Memory B cell (primary cell): Measurements from ENCODE around the gene SKAP1.
"Not testable (repeated sequence)": the region's sequence is repeated elsewhere in the genome, so short reads cannot be mapped to it uniquely, and the experiment has no call there.

Experiments used
- ATAC-seq: fragments of 150-1000 bp; cut with Tn5 transposase; 2 replicates; pipeline ENCODE4 v1.10.0; 2021; ENCODE audit warnings: low read depth, mild to moderate bottlenecking, moderate library complexity
- DNase-seq, 2 donors: peaks; one replicate each; pipeline ENCODE4 v3.0.0; 2022; ENCODE audit warnings: low spot score in 2 of 2
- H3K27ac Mint-ChIP-seq: one replicate; pipeline ENCODE4 v1.8.0; 2022; ENCODE audit warnings: mild to moderate bottlenecking, moderate library complexity, mixed read lengths
- H3K27me3 Mint-ChIP-seq: one replicate; pipeline ENCODE4 v1.8.0; 2022; ENCODE audit warnings: mixed read lengths
- H3K36me3 Mint-ChIP-seq: one replicate; pipeline ENCODE4 v1.8.0; 2022; ENCODE audit warnings: mild to moderate bottlenecking, mixed read lengths
- H3K4me1 Mint-ChIP-seq: one replicate; pipeline ENCODE4 v1.8.0; 2022; ENCODE audit warnings: mixed read lengths
- H3K4me3 Mint-ChIP-seq: one replicate; pipeline ENCODE4 v1.8.0; 2022; ENCODE audit warnings: mild to moderate bottlenecking, moderate library complexity, mixed read lengths
- H3K9me3 Mint-ChIP-seq: one replicate; pipeline ENCODE4 v1.8.0; 2022; ENCODE audit warnings: mixed read lengths

SKAP1 gene

DNA sequence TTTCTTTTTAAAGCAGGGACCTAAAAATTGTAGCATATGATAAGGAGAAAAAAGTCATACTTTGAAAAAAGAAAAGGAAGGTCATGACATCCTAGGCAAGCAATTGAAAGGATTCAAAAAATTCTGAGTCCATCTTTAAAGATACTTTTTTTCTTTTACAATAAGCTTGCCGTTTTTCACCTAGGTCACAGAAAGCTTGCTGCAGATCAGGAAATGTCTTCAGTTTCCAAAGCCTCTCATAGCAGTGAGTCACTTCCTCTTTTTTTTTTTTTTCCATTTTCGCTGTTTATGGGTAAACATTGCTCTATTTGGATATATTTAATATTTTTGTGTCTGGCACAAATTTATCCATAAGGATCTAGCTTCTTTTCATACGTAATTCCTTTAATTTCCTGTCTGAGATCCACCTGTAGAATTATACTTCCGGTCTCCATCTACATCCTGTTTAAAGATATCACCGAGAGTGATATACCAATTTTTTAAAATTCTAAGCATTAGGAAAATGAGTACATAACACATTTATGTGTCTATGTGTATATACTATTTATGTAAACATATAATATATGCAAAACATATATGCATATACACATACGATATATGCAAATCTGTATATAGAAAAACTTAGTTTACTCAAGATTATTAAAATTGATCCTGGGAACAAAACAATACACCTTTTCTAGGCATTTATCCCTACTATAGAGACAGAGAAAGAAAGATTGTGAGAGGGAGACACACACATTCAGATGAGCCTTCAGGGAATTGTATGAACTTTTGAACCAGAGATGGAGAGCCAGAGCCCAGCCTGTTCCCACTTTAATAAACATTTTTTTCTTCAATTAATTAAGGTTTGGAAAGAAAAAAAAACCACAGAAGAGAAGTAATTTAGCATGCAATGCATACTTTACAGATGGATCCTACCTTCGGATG, 134.4 kb downstream of the SKAP1 start:
- DNase-seq (peak in 1 of 2 donors; percentile 19), ATAC-seq (peak; percentile 96)
- Mint-ChIP-seq H3K27me3 (no peaks in the 10 kb centered on the region), H3K36me3 (no peaks in the 10 kb centered on the region), H3K9me3 (no peaks in the 10 kb centered on the region), H3K4me3 (peak overlapping the region; percentile 90), H3K27ac (peak overlapping the region; percentile 96), H3K4me1 (peaks cover 11% of the 10 kb centered on the region)

DNA sequence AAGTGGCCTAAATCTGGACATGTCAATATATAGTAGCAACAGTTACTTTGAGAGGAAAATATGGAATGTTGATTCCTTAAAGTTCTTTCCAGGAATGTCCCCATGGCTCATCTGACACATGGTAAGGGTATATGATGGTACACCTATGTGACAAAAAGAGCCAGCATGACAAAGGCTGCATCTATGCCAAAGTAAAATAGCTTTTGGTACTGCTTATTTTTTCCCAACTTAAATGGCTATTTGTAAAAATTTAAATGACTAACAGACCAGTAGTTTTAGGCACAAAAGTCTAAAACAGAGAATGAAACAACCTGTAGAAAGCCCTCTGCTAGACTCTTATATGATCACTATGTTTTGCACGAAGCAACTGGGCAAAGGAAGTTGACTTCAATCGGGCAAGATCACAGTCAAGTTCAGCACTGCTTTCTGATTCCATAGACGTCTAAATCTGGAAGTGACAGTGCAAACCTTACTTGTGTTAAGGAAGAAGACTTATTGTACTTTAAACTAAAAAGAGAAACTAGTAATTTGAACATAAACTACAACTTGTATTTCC, 135.1 kb downstream of the SKAP1 start:
- Mint-ChIP-seq H3K4me1 (peaks cover 11% of the 10 kb centered on the region), H3K27ac (peak overlapping the region; percentile 96), H3K9me3 (no peaks in the 10 kb centered on the region), H3K4me3 (peak overlapping the region; percentile 90), H3K36me3 (no peaks in the 10 kb centered on the region), H3K27me3 (peaks cover 1% of the 10 kb centered on the region)
- DNase-seq: no peak
- ATAC-seq: peak; percentile 48

DNA sequence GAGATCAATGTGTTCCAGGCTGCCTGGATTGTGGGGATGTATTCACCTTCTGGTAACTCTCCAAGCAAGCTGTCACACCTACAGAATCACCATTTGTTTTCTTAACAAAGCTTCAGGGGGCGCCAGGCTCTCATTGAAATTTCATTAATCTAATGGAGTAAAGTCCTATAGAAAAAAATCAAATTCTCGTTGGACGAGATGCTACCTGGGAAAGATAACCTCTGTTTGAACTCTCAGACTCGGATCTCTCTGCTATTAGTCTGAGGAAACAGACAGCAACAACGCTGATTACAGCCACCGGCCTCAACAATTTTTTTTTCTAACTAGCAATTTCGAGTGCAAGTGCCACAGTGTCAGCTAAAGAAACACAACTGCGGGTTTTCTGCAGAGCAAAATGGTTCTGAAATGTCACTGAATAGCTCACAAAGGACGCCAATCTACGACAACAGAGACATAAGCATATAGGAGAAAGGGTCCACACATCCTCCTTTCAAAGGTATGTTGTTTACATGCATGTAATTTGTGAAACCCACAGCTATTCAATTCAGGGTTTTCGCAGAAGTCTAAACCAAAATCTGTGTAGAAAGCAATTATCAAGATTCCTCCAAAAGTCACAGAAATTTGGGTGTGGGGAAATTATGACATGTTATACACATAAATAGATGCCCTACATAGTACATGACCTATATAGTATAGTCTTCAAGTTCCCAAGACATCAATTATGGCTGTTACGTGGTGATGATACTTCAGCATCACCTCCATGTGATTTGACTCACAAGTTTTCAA, 135.8 kb downstream of the SKAP1 start:
- Mint-ChIP-seq H3K4me3 (no peak overlapping the region), H3K9me3 (no peaks in the 10 kb centered on the region), H3K27ac (no peak overlapping the region), H3K4me1 (peaks cover 8% of the 10 kb centered on the region), H3K36me3 (no peaks in the 10 kb centered on the region), H3K27me3 (peaks cover 1% of the 10 kb centered on the region)
- no peak for ATAC-seq
- DNase-seq: no peak

DNA sequence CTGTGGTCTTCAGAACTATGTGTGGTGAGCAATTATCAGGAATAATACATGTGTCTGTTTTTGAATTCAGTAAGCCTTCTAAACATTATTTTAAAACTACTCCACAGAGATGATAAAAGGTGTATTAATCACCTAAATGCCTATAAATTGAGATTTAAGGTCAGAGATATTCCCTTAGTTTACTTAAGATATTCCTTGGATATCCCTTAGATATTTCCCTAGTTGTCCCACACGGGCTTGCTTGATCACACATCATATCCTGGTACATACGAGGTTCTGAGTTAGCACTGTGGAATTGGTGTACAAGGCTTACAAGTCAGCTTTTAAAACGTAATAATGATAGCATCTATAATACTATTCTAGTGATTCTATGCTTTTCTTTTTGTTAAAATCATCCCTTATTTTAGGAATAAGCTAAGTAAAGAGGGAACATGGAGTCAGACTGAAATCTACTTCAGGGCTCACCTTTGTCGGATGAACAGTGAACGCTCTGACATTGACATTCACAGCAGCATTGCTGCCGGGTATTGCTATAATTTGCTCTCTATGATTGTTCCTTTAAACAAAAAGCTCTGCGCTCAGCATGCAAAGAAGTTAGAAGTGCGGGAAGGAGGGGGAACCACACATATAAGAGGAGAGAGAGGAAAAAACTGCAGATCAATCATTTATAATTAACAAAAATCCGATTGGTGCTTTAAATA, 136.5 kb downstream of the SKAP1 start:
- DNase-seq (no peak), ATAC-seq (no peak)
- no peak overlapping the region for H3K27ac Mint-ChIP-seq
- H3K36me3 Mint-ChIP-seq: no peaks in the 10 kb centered on the region
- no peak overlapping the region for H3K4me3 Mint-ChIP-seq
- H3K27me3 Mint-ChIP-seq: peaks cover 1% of the 10 kb centered on the region
- no peaks in the 10 kb centered on the region for H3K9me3 Mint-ChIP-seq
- H3K4me1 Mint-ChIP-seq: peaks cover 8% of the 10 kb centered on the region

GRCh38 chr17:48290378-48290777, 139.6 kb downstream of the SKAP1 start:
- Mint-ChIP-seq H3K27ac (no peak overlapping the region), H3K4me1 (peaks cover 2% of the 10 kb centered on the region), H3K9me3 (no peaks in the 10 kb centered on the region), H3K27me3 (peaks cover 4% of the 10 kb centered on the region), H3K4me3 (no peak overlapping the region), H3K36me3 (no peaks in the 10 kb centered on the region)
- no peak for ATAC-seq
- DNase-seq: no peak

GRCh38 chr17:48286917-48287316, 143.1 kb downstream of the SKAP1 start:
- not testable (repeated sequence) for DNase-seq, H3K36me3 Mint-ChIP-seq, H3K4me1 Mint-ChIP-seq, H3K9me3 Mint-ChIP-seq, ATAC-seq, H3K27ac Mint-ChIP-seq, H3K27me3 Mint-ChIP-seq, H3K4me3 Mint-ChIP-seq

- no peak for ATAC-seq
- peaks cover 4% of the 10 kb centered on the region for H3K27me3 Mint-ChIP-seq
- H3K4me3 Mint-ChIP-seq: no peak overlapping the region
- no peaks in the 10 kb centered on the region for H3K9me3 Mint-ChIP-seq
- no peaks in the 10 kb centered on the region for H3K36me3 Mint-ChIP-seq
- no peak overlapping the region for H3K27ac Mint-ChIP-seq
- no peaks in the 10 kb centered on the region for H3K4me1 Mint-ChIP-seq
- DNase-seq: no peak
Measured at GRCh38 chr17:48285614-48286013, 144.4 kb downstream of the SKAP1 start.

DNA sequence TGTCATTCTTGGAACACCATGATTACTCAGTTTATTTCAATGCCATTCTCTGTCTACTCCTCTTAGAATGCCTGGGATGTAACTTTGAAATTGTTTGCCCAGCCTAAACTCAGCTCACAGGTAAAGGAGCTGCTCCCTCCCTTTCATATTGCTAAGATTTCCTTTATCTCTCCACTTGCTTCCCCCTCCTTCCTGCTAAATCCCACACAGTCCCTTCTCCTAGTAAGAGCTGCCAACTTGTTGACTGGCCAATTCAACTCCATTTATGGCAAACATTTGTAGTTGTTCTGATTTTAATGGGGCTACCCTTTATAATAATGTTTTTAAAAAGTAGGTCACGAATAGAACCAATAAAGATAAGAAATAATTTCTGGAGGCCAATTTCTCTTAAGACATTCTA, 146.1 kb downstream of the SKAP1 start:
- Mint-ChIP-seq H3K27ac (no peak overlapping the region), H3K4me1 (no peaks in the 10 kb centered on the region), H3K9me3 (no peaks in the 10 kb centered on the region), H3K27me3 (peaks cover 4% of the 10 kb centered on the region), H3K36me3 (no peaks in the 10 kb centered on the region), H3K4me3 (no peak overlapping the region)
- DNase-seq (no peak), ATAC-seq (no peak)

DNA sequence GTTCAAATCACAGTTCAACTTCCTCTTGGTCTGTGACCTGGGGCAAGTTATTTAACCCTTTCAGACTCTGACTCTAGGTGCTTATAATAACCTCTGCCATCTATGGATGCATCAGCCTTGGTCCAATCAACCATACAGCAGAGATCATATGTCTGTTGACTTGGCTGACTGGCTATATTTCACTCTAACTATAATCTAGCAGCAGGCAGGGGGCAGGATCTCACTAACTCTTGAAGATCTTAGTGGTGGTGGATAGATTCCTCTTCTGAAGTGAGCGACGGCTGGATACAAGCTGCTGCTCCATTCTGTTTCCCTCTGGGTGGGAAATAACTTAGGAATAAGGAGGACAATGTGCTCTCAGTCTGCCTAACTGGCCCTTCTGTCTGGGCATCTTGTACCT, 146.6 kb downstream of the SKAP1 start:
- ATAC-seq (no peak), DNase-seq (no peak)
- H3K27ac Mint-ChIP-seq: no peak overlapping the region
- H3K4me3 Mint-ChIP-seq: no peak overlapping the region
- peaks cover 6% of the 10 kb centered on the region for H3K27me3 Mint-ChIP-seq
- H3K36me3 Mint-ChIP-seq: peaks cover 1% of the 10 kb centered on the region
- H3K4me1 Mint-ChIP-seq: no peaks in the 10 kb centered on the region
- H3K9me3 Mint-ChIP-seq: no peaks in the 10 kb centered on the region

DNA sequence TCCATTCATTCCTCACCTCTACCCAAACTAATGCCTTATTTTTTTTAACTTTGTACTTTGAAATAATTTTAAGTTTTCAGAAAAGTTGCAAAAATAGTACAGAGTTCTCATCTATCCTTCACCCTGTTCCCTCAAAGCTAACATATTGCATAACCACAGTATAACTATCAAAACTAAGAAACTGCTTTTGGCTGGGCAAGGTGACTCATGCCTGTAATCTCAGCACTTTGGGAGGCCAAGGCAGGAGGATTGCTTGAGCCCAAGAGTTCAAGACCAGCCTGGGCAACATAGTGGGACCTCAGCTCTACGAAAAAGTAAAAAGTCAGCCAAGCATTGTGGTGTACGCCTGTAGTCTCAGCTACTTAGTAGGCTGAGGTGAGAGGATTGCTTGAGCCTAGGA, 147.7 kb downstream of the SKAP1 start:
- Mint-ChIP-seq H3K4me1 (no peaks in the 10 kb centered on the region), H3K9me3 (no peaks in the 10 kb centered on the region), H3K4me3 (no peak overlapping the region), H3K27ac (no peak overlapping the region), H3K36me3 (peaks cover 2% of the 10 kb centered on the region), H3K27me3 (peaks cover 6% of the 10 kb centered on the region)
- ATAC-seq (no peak), DNase-seq (no peak)

DNA sequence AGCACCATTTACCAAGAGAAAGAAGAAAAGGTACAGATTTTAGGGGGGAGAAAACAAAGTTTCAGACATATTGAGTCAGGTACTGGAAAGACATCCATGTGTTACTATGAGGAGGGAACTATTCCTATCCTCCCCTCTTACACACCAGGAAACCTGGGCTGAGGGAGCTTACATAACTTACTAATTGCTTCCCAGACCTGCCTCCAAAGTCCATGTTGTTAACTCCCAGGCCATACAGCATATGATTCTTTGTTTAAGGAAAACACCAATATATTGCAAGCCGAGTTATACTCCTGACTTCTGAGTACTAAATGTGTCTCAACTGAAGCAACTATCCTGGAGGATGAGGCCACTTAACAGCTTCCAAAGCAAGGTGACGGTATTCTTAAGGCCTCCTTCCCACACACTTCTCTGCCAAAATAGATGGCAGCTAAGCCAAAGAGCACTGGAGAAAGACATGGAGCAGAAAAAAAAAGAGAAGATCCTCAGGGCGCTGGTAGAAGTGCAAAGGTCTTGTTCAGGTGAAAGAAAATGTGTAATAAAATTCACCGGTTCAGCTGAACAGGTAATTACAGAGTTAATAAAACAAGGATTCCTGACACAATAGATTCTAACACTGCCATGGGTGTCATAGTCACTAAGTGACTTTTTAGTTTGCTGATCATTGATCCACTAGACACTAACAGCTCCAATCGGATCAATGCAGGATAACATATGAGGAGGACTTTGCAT, 151.1 kb downstream of the SKAP1 start:
- Mint-ChIP-seq H3K27ac (no peak overlapping the region), H3K4me1 (no peaks in the 10 kb centered on the region), H3K36me3 (peaks cover 4% of the 10 kb centered on the region), H3K9me3 (no peaks in the 10 kb centered on the region), H3K4me3 (no peak overlapping the region), H3K27me3 (peaks cover 10% of the 10 kb centered on the region)
- DNase-seq: no peak
- no peak for ATAC-seq

GRCh38 chr17:48276776-48277175, 153.2 kb downstream of the SKAP1 start:
- Mint-ChIP-seq H3K4me1 (no peaks in the 10 kb centered on the region), H3K27me3 (peaks cover 10% of the 10 kb centered on the region), H3K36me3 (peaks cover 4% of the 10 kb centered on the region), H3K27ac (no peak overlapping the region), H3K9me3 (no peaks in the 10 kb centered on the region), H3K4me3 (no peak overlapping the region)
- DNase-seq (no peak), ATAC-seq (no peak)

GRCh38 chr17:48270899-48271298, 159.1 kb downstream of the SKAP1 start:
- H3K27ac Mint-ChIP-seq: no peak overlapping the region
- H3K4me3 Mint-ChIP-seq: no peak overlapping the region
- H3K4me1 Mint-ChIP-seq: no peaks in the 10 kb centered on the region
- H3K36me3 Mint-ChIP-seq: peaks cover 2% of the 10 kb centered on the region
- no peak for ATAC-seq
- peaks cover 9% of the 10 kb centered on the region for H3K27me3 Mint-ChIP-seq
- H3K9me3 Mint-ChIP-seq: no peaks in the 10 kb centered on the region
- no peak for DNase-seq
